Mucosa of stomach (tissue), 1 donor: ENCODE data around the gene RILPL1.
"Not testable (repeated sequence)": the region's sequence is repeated elsewhere in the genome, so short reads cannot be mapped to it uniquely, and the experiment has no call there.

ENCODE experiments used
- H3K27me3 ChIP-seq: one replicate; pipeline ENCODE4 v1.7.0; 2013; ENCODE audit warnings: mild to moderate bottlenecking, low read length; ENCODE audit not compliant: control insufficient read depth, insufficient read depth
- H3K36me3 ChIP-seq: one replicate; pipeline ENCODE4 v1.7.0; 2013; ENCODE audit warnings: low read length; ENCODE audit not compliant: control insufficient read depth, insufficient read depth
- H3K4me1 ChIP-seq: one replicate; pipeline ENCODE4 v1.7.0; 2013; ENCODE audit warnings: mild to moderate bottlenecking, low read length; ENCODE audit not compliant: control insufficient read depth, insufficient read depth
- H3K4me3 ChIP-seq: one replicate; pipeline ENCODE4 v1.7.0; 2013; ENCODE audit warnings: low read length
- H3K9ac ChIP-seq: one replicate; pipeline ENCODE4 v1.7.0; 2013; ENCODE audit warnings: mild to moderate bottlenecking, low read length, moderate library complexity
- H3K9me3 ChIP-seq: one replicate; pipeline ENCODE4 v1.7.0; 2013; ENCODE audit warnings: mild to moderate bottlenecking, low read length, moderate library complexity; ENCODE audit not compliant: control insufficient read depth
- donor health status: Pancreatic carcinoma.

The RILPL1 gene

DNA sequence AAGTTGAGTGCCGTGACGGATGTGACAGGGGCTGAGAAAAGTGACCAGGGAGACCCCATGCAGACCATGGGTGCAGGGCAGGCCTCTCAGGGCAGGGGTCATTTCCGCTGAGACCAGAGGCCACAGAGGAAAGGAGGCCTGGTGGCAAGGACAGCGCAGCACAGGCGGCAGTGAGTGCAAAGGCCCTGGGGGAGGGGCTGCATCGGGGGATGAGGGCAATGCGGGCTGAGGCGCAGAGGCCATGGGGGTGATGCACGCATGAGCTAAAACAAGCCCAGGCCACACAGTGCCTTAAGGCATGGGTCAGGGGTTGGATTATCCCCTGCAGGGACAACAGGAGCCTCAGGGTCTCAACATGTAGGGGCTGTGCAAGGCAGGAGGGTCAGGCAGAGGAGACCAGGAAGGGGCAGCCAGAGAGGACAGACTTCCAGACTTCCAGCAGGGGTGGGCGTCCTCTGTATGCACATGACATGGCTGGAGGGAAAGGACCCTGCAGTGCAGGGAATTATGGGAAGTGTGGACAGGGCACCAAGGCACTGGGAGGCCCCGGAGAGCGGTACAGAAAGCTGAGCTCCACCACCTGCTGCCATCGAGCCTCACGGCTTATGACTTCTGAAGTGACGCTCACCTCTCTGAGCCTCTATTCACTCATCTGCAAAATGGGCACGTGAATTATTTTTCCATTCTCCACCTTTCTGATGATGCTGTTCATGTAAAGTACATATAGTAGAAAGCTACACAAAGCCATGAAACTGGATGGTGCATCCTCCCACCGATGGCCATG, 27.3 kb downstream of the RILPL1 start:
- no peak overlapping the region for H3K4me3 ChIP-seq
- no peaks in the 10 kb centered on the region for H3K9me3 ChIP-seq
- H3K36me3 ChIP-seq = no peaks in the 10 kb centered on the region
- no peak overlapping the region for H3K9ac ChIP-seq
- no peaks in the 10 kb centered on the region for H3K27me3 ChIP-seq
- H3K4me1 ChIP-seq = no peaks in the 10 kb centered on the region

GRCh38 chr12:123502163-123502704, 31.3 kb downstream of the RILPL1 start:
- H3K9ac ChIP-seq = no peak overlapping the region
- H3K4me1 ChIP-seq = no peaks in the 10 kb centered on the region
- H3K27me3 ChIP-seq = no peaks in the 10 kb centered on the region
- H3K36me3 ChIP-seq = no peaks in the 10 kb centered on the region
- H3K4me3 ChIP-seq = no peak overlapping the region
- H3K9me3 ChIP-seq = no peaks in the 10 kb centered on the region

DNA sequence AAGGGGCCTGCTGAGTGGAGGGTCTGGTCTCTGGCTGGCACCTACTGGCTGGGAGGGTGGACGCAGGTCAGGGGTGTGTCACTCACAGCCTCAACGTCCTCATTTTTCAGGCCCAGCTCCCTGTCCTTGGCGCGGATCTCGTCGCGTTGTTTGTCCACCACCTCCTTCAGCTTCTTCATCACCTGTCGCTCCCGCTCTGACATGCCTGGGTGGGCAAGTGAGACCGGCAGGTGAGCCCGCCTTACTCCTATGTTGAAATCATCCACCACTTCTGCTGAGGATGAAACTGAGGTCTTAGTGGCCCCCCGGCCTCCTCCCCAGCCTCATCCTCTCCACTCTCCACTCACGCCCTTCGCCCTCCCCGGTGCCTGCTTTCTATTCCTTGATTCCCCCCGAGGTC, 34.2 kb downstream of the RILPL1 start:
- Histone ChIP-seq H3K36me3 (no peaks in the 10 kb centered on the region), H3K9ac (no peak overlapping the region), H3K4me3 (no peak overlapping the region), H3K9me3 (no peaks in the 10 kb centered on the region), H3K4me1 (no peaks in the 10 kb centered on the region), H3K27me3 (no peaks in the 10 kb centered on the region)

GRCh38 chr12:123498126-123498825, 35.2 kb downstream of the RILPL1 start:
- Histone ChIP-seq H3K9me3 (no peaks in the 10 kb centered on the region), H3K4me1 (no peaks in the 10 kb centered on the region), H3K4me3 (no peak overlapping the region), H3K27me3 (no peaks in the 10 kb centered on the region), H3K36me3 (no peaks in the 10 kb centered on the region), H3K9ac (no peak overlapping the region)

GRCh38 chr12:123497065-123497464, 36.5 kb downstream of the RILPL1 start:
- no peak overlapping the region for H3K4me3 ChIP-seq
- no peak overlapping the region for H3K9ac ChIP-seq
- H3K4me1 ChIP-seq = no peaks in the 10 kb centered on the region
- no peaks in the 10 kb centered on the region for H3K36me3 ChIP-seq
- H3K9me3 ChIP-seq = no peaks in the 10 kb centered on the region
- no peaks in the 10 kb centered on the region for H3K27me3 ChIP-seq

GRCh38 chr12:123494124-123494851, 39.2 kb downstream of the RILPL1 start:
- no peak overlapping the region for H3K9ac ChIP-seq
- no peak overlapping the region for H3K4me3 ChIP-seq

GRCh38 chr12:123492339-123493039, 41.0 kb downstream of the RILPL1 start:
- not testable (repeated sequence) for H3K4me3 ChIP-seq, H3K36me3 ChIP-seq, H3K4me1 ChIP-seq, H3K9ac ChIP-seq, H3K9me3 ChIP-seq, H3K27me3 ChIP-seq

More at GRCh38 chr12:123494124-123494851, 39.2 kb downstream of the RILPL1 start:
- no peaks in the 10 kb centered on the region for H3K9me3 ChIP-seq
- H3K4me1 ChIP-seq = no peaks in the 10 kb centered on the region
- no peaks in the 10 kb centered on the region for H3K27me3 ChIP-seq
- H3K36me3 ChIP-seq = no peaks in the 10 kb centered on the region

DNA sequence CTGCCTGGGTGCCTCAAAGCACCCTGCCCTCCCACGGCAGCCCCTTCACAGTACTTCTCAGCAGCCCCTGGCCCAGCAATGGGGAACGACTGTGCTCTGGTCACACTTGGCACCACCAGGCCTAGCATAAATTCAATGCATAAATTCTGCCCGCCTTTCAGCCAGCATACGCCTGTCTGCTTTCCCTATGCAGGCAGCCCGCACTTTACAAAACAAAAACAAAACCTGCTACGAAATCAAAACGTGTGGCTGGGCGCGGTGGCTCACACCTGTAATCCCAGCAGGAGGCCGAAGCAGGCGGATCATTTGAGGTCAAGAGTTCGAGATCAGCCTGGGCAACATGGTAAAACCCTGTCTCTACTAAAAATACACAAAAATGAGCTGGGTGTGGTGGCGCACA, 42.0 kb downstream of the RILPL1 start:
- Histone ChIP-seq H3K9me3 (no peaks in the 10 kb centered on the region), H3K4me3 (no peak overlapping the region), H3K4me1 (no peaks in the 10 kb centered on the region), H3K9ac (no peak overlapping the region), H3K27me3 (no peaks in the 10 kb centered on the region), H3K36me3 (no peaks in the 10 kb centered on the region)

- H3K9ac ChIP-seq = no peak overlapping the region
- no peaks in the 10 kb centered on the region for H3K4me1 ChIP-seq
- H3K9me3 ChIP-seq = no peaks in the 10 kb centered on the region
- H3K27me3 ChIP-seq = no peaks in the 10 kb centered on the region
- no peak overlapping the region for H3K4me3 ChIP-seq
- no peaks in the 10 kb centered on the region for H3K36me3 ChIP-seq
Observed at GRCh38 chr12:123491056-123491455, 42.5 kb downstream of the RILPL1 start.

DNA sequence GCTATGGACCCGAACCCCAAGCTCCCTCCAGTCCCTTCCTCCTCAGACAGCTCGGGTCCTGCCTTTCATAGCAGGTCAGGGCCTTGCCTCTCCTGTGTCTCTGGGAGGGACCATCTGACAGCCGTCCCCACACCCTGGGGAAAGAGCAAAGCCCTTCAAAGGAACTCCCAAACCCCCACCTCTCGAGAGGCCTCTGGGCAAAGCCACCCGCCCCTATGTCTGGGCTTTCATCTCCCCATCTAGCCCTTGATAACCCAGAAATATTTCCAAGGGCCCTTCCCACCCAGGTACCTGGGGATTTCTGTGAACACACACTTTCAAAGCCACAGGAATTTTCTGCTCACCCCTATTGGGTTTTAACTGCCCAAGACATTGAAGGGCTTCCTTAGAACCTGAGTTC, 43.4 kb downstream of the RILPL1 start:
- H3K9ac ChIP-seq = no peak overlapping the region
- no peaks in the 10 kb centered on the region for H3K27me3 ChIP-seq
- no peaks in the 10 kb centered on the region for H3K4me1 ChIP-seq
- H3K36me3 ChIP-seq = no peaks in the 10 kb centered on the region
- no peak overlapping the region for H3K4me3 ChIP-seq
- H3K9me3 ChIP-seq = no peaks in the 10 kb centered on the region

DNA sequence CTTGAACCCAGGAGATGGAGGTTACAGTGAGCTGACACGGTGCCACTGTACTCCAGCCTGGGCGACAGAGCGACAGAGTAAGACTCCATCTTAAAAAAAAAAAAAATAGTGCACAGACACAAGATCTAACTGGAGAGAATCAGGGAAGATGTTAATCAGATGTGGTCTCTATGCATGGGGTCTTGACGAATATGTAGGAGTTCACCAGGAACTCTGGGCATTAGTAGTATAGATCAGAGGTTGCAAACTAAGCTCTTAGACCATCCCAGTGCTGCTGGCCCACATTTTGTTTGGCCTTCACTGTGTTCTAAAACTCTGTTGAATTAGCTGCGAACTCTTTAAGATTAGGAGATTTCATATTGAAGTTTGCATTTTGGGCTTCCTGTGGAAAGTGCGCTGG, 43.9 kb downstream of the RILPL1 start:
- no peaks in the 10 kb centered on the region for H3K27me3 ChIP-seq
- no peaks in the 10 kb centered on the region for H3K4me1 ChIP-seq
- H3K9me3 ChIP-seq = no peaks in the 10 kb centered on the region
- no peak overlapping the region for H3K9ac ChIP-seq
- no peaks in the 10 kb centered on the region for H3K36me3 ChIP-seq
- no peak overlapping the region for H3K4me3 ChIP-seq
